Uterus (tissue), 4 donors: Measurements from ENCODE around the gene MTPN. TPM values are rescaled to one million over a fixed set of nuclear protein-coding genes. Genes with fewer than 3 reads are reported as not detected.

Experiments used
- DNase-seq, 2 donors: peaks; one replicate each; pipeline ENCODE4 v3.0.0-alpha.2; 2019 to 2020
- H3K27ac ChIP-seq, 2 donors: fragments of 200-600 bp; sonication (generic); 1 replicate in 1 of 2; 2 replicates in 1 of 2; pipeline ENCODE4 v1.5.1; 2016 to 2018
- H3K27me3 ChIP-seq, 2 donors: fragments of 200-600 bp; sonication (generic); one replicate each; pipeline ENCODE4 v1.5.1; 2018 to 2019; ENCODE audit warnings: control low read depth in 1 of 2
- H3K36me3 ChIP-seq, 2 donors: fragments of 200-600 bp; sonication (generic); one replicate each; pipeline ENCODE4 v1.5.1; 2019; ENCODE audit warnings: control low read depth in 1 of 2
- H3K4me1 ChIP-seq, 2 donors: fragments of 200-600 bp; sonication (generic); one replicate each; pipeline ENCODE4 v1.5.1; 2018 to 2019; ENCODE audit warnings: control low read depth in 1 of 2
- H3K4me3 ChIP-seq, 2 donors: fragments of 200-600 bp; sonication (generic); 1 replicate in 1 of 2; 2 replicates in 1 of 2; pipeline ENCODE4 v1.5.1; 2018 to 2019; ENCODE audit warnings: mild to moderate bottlenecking in 1 of 2
- H3K9me3 ChIP-seq, 2 donors: fragments of 200-600 bp; sonication (generic); one replicate each; pipeline ENCODE4 v1.5.1; 2019; ENCODE audit warnings: control low read depth in 1 of 2
- CTCF ChIP-seq, 4 experiments: fragments of 200-600 bp in 2 of 4; fragments of 450-650 bp in 2 of 4; sonication (generic) in 2 of 4; IDR thresholded peaks; one replicate each; pipeline ENCODE4 v1.5.1; 2016 to 2019; ENCODE audit warnings: antibody characterized with exemption in 4 of 4, mild to moderate bottlenecking in 2 of 4, moderate library complexity in 1 of 4
- POLR2A ChIP-seq, 2 donors: fragments of 450-650 bp; IDR thresholded peaks; one replicate each; pipeline ENCODE4 v1.6.1; 2016; ENCODE audit warnings: antibody characterized with exemption in 2 of 2, mild to moderate bottlenecking in 1 of 2, moderate library complexity in 1 of 2
- intact Hi-C: fragments of 100-400 bp; cut with DNase I; formaldehyde crosslinking; loops from one replicate; pipeline ENCODE4 v1.15.1; 2023; ENCODE audit warnings: low total_unique reads
- total RNA-seq, 4 donors: library from RNA; depleted of rRNA in 3 of 4; stranded (reverse); fragments of >200 nt in 3 of 4; gene quantifications; one replicate each; pipeline versions ENCODE4 v1.1.0 to v1.2.4, GENCODE V29; 2014 to 2023
- donor health status: DM: yes; HTN: yes; CAD: no.

MTPN gene
- total RNA-seq, 4 donors from 2014 or later = 53.8 to 125 (median 76.8) TPM

- no peak overlapping the region for H3K4me3 ChIP-seq
- TF ChIP-seq CTCF (IDR thresholded peaks at IDR 0.05) (no peak), POLR2A (IDR thresholded peaks at IDR 0.05) (no peak)
- DNase-seq = no peak
- H3K9me3 ChIP-seq = no peaks in the 10 kb centered on the region
- H3K36me3 ChIP-seq = no peaks in the 10 kb centered on the region
- no peaks in the 10 kb centered on the region for H3K27me3 ChIP-seq
- no peaks in the 10 kb centered on the region for H3K4me1 ChIP-seq
- intact Hi-C loops = no loop called here
- no peak overlapping the region for H3K27ac ChIP-seq
These were observed 30.7 kb downstream of the MTPN start for GRCh38 chr7:135946289-135947055.

- TF ChIP-seq POLR2A (IDR thresholded peaks at IDR 0.05) (no peak), CTCF (IDR thresholded peaks at IDR 0.05) (no peak)
- no peaks in the 10 kb centered on the region for H3K9me3 ChIP-seq
- no peak overlapping the region for H3K4me3 ChIP-seq
- no peak overlapping the region for H3K27ac ChIP-seq
- DNase-seq = no peak
- intact Hi-C loops = no loop called here
- H3K4me1 ChIP-seq = no peaks in the 10 kb centered on the region
- H3K27me3 ChIP-seq = no peaks in the 10 kb centered on the region
- no peaks in the 10 kb centered on the region for H3K36me3 ChIP-seq
These were observed 32.4 kb downstream of the MTPN start for GRCh38 chr7:135944753-135945152.

GRCh38 chr7:135943134-135943879, 33.9 kb downstream of the MTPN start:
- no peaks in the 10 kb centered on the region for H3K27me3 ChIP-seq
- no peak overlapping the region for H3K4me3 ChIP-seq
- intact Hi-C loops = no loop called here
- no peaks in the 10 kb centered on the region for H3K36me3 ChIP-seq
- no peak for DNase-seq
- no peaks in the 10 kb centered on the region for H3K4me1 ChIP-seq
- H3K27ac ChIP-seq = no peak overlapping the region
- no peaks in the 10 kb centered on the region for H3K9me3 ChIP-seq
- TF ChIP-seq POLR2A (IDR thresholded peaks at IDR 0.05) (no peak), CTCF (IDR thresholded peaks at IDR 0.05) (no peak)

GRCh38 chr7:135942614-135943013, 34.5 kb downstream of the MTPN start:
- H3K4me3 ChIP-seq = no peak overlapping the region
- no peak for DNase-seq
- intact Hi-C loops = no loop called here
- H3K36me3 ChIP-seq = no peaks in the 10 kb centered on the region
- no peaks in the 10 kb centered on the region for H3K9me3 ChIP-seq
- no peak overlapping the region for H3K27ac ChIP-seq
- no peak for TF ChIP-seq CTCF (IDR thresholded peaks at IDR 0.05)
- no peak for TF ChIP-seq POLR2A (IDR thresholded peaks at IDR 0.05)
- H3K4me1 ChIP-seq = no peaks in the 10 kb centered on the region
- no peaks in the 10 kb centered on the region for H3K27me3 ChIP-seq
